ENCODE results near the gene MGAT4D. TPM values are rescaled to one million over a fixed set of nuclear protein-coding genes. Genes with fewer than 3 reads are reported as not detected.
"Not testable (repeated sequence)": the region's sequence is repeated elsewhere in the genome, so short reads cannot be mapped to it uniquely, and the experiment has no call there.

The MGAT4D gene
- polyA plus RNA-seq, 1 experiment, result not detected

DNA sequence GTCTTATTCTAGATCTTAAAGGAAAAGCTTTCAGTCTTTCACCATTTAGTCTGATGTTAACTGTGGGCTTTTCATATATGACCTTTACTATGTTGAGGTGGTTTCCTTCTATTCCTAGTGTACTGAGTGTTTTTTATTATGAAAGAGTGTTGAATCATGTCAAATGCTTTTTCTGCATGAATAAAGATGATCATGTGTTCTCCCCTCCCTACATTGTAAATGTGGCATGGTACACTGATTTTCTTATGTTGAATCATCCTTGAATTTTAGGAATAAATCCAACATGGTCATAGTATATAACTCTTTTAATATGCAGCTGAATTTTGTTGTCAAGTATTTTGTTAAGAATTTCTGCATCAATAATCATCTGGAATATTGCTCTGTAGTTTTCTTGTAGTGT, 75.0 kb downstream of the MGAT4D start:
- DNase-seq (ENCODE audit: low read depth), result no peak
- H3K36me3 ChIP-seq (ENCODE audit: control insufficient read depth, insufficient read depth, low read length), result no peaks in the 10 kb centered on the region
- POLR2A ChIA-PET, result no interaction called here
- TF ChIP-seq, protein P1, sequence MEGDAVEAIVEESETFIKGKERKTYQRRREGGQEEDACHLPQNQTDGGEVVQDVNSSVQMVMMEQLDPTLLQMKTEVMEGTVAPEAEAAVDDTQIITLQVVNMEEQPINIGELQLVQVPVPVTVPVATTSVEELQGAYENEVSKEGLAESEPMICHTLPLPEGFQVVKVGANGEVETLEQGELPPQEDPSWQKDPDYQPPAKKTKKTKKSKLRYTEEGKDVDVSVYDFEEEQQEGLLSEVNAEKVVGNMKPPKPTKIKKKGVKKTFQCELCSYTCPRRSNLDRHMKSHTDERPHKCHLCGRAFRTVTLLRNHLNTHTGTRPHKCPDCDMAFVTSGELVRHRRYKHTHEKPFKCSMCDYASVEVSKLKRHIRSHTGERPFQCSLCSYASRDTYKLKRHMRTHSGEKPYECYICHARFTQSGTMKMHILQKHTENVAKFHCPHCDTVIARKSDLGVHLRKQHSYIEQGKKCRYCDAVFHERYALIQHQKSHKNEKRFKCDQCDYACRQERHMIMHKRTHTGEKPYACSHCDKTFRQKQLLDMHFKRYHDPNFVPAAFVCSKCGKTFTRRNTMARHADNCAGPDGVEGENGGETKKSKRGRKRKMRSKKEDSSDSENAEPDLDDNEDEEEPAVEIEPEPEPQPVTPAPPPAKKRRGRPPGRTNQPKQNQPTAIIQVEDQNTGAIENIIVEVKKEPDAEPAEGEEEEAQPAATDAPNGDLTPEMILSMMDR (IDR thresholded peaks at IDR 0.05; ENCODE audit: insufficient read depth, low read depth, low read length), result no peak
- H3K27me3 ChIP-seq (ENCODE audit: control insufficient read depth, insufficient read depth, low read length), result peaks cover 12% of the 10 kb centered on the region
- CTCF ChIA-PET, result no interaction called here
- no peak overlapping the region for H3K4me3 ChIP-seq (ENCODE audit: low read depth, low read length)

DNA sequence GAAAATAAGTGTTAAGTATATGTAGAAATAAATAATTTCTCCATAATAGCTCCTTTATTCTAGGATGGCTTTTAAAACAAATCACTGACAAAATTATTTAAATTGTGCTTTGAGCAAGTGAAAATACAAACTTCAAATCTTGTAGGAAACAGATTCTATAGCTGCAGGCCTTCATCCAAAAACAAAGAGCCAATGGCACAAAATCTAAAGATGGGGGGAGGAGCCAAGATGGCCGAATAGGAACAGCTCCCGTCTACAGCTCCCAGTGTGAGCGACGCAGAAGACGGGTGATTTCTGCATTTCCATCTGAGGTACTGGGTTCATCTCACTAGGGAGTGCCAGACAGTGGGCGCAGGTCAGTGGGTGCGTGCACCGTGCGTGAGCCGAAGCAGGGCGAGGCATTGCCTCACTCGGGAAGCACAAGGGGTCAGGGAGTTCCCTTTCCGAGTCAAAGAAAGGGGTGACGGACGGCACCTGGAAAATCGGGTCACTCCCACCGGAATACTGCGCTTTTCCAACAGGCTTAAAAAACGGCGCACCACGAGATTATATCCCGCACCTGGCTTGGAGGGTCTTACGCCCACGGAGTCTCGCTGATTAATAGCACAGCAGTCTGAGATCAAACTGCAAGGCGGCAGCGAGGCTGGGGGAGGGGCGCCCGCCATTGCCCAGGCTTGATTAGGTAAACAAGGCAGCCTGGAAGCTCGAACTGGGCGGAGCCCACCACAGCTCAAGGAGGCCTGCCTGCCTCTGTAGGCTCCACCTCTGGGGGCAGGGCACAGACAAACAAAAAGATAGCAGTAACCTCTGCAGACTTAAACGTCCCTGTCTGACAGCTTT, 84.7 kb downstream of the MGAT4D start:
- H3K36me3 ChIP-seq (ENCODE audit: control insufficient read depth, insufficient read depth, low read length); H3K4me3 ChIP-seq (ENCODE audit: low read depth, low read length); DNase-seq (ENCODE audit: low read depth); H3K27me3 ChIP-seq (ENCODE audit: control insufficient read depth, insufficient read depth, low read length); POLR2A ChIA-PET: not testable (repeated sequence)
- CTCF ChIA-PET, result interaction anchor here (0.9 kb wide), 1 partner anchor 756 kb away, joined by 3 read pairs; no protein-coding TSS in a partner anchor

DNA sequence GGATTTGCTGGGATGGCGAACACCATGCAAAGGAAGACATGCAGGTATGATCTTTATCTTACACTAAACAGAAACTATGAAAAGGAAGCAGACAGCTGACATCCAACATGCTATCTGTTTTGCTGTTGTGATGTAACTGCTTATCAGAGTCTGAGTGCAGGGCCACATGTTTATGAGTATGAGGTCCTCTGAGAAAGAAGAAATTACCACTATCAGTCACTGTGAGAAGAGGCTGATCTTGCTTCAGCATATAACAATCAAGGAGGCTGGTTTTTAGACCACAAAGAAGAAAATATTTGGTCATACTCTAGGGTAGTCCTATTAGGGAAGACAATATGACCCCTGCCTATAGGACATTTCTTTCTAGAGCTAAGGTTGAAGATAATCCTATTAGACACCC, 89.1 kb downstream of the MGAT4D start:
- DNase-seq (ENCODE audit: low read depth), result no peak
- H3K36me3 ChIP-seq (ENCODE audit: control insufficient read depth, insufficient read depth, low read length), result no peaks in the 10 kb centered on the region
- no peaks in the 10 kb centered on the region for H3K27me3 ChIP-seq (ENCODE audit: control insufficient read depth, insufficient read depth, low read length)
- CTCF ChIA-PET, result interaction anchor here (1.3 kb wide), 1 partner anchor 49 kb away, joined by 3 read pairs; no protein-coding TSS in a partner anchor
- H3K4me3 ChIP-seq (ENCODE audit: low read depth, low read length), result no peak overlapping the region
- POLR2A ChIA-PET, result no interaction called here
- TF ChIP-seq, protein P1 (IDR thresholded peaks at IDR 0.05; ENCODE audit: insufficient read depth, low read depth, low read length), result no peak

DNA sequence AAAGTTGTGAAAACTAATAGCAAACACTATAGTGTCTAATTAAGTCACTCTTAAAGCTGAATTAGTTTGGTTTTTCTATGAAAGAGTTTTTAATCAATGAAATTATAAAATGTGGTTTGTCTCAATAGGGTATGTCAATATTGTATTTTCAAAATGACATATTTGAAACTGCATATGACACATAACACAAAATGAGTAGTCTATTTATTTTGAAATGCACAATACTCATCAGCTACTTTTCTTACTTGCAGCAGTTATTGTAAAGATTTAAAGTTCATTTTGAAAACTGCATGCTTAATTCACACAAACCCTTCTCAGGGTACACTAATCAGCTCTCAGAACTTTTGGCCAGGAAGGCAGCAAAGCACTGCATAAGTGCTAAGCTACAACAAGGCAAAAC, 91.8 kb downstream of the MGAT4D start:
- Histone ChIP-seq H3K36me3 (ENCODE audit: control insufficient read depth, insufficient read depth, low read length) (no peaks in the 10 kb centered on the region), H3K4me3 (ENCODE audit: low read depth, low read length) (no peak overlapping the region), H3K27me3 (ENCODE audit: control insufficient read depth, insufficient read depth, low read length) (no peaks in the 10 kb centered on the region)
- TF ChIP-seq, protein P1 (IDR thresholded peaks at IDR 0.05; ENCODE audit: insufficient read depth, low read depth, low read length), result no peak
- CTCF ChIA-PET, result no interaction called here
- POLR2A ChIA-PET, result no interaction called here
- no peak for DNase-seq (ENCODE audit: low read depth)

DNA sequence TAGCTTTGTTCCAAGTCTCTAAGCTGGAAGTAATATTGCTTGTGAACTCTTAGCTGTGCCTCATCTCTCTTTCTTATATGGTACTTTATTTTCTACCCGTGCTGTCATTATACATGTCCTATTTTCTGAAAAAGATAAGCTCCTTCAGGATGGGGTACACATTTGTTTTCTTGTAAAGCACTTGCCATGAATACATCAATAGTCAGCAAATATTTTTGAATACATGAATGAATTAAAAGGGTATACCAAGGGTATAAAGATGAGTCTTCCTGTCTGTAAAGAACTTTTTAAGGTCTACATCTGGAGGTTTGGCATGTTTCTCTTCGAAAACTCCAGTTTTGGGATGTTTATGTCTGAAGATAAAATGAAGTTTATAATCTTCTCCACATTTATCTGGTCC, 98.0 kb downstream of the MGAT4D start:
- no peak overlapping the region for H3K4me3 ChIP-seq (ENCODE audit: low read depth, low read length)
- ChIA-PET CTCF (no interaction called here), POLR2A (no interaction called here)
- TF ChIP-seq, protein P1 (IDR thresholded peaks at IDR 0.05; ENCODE audit: insufficient read depth, low read depth, low read length), result no peak
- H3K27me3 ChIP-seq (ENCODE audit: control insufficient read depth, insufficient read depth, low read length), result no peaks in the 10 kb centered on the region
- DNase-seq (ENCODE audit: low read depth), result no peak
- H3K36me3 ChIP-seq (ENCODE audit: control insufficient read depth, insufficient read depth, low read length), result no peaks in the 10 kb centered on the region

DNA sequence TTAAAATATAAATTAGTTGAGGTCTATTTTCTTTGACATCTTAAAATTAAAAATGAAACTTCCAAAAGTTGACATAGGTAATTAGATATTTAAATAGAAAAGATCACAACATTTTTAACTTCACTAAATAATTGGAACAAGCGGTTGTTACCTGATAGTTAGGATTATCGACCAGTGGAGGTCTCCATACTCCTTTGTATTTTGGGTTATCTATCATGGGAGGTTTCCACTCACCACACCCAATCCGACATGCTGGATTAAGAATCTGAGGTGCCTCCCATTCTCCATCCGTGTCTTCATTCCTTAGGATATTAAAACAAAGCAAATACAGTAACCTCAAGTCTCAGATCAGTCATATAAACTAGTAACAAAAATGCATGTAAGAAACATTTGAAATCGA, 102.4 kb downstream of the MGAT4D start:
- POLR2A ChIA-PET, result no interaction called here
- TF ChIP-seq, protein P1 (IDR thresholded peaks at IDR 0.05; ENCODE audit: insufficient read depth, low read depth, low read length), result no peak
- Histone ChIP-seq H3K4me3 (ENCODE audit: low read depth, low read length) (no peak overlapping the region), H3K36me3 (ENCODE audit: control insufficient read depth, insufficient read depth, low read length) (no peaks in the 10 kb centered on the region), H3K27me3 (ENCODE audit: control insufficient read depth, insufficient read depth, low read length) (no peaks in the 10 kb centered on the region)
- CTCF ChIA-PET, result no interaction called here
- DNase-seq (ENCODE audit: low read depth), result no peak
